Muscle layer of colon (tissue), 2 donors: ENCODE data around the gene FN3K.

Experiments used
- H3K27ac ChIP-seq: one replicate; pipeline ENCODE4 v1.7.0; 2013; ENCODE audit warnings: low read depth, mild to moderate bottlenecking, low read length, moderate library complexity
- H3K27me3 ChIP-seq, 2 donors: one replicate each; pipeline ENCODE4 v1.7.0; 2013; ENCODE audit warnings: low read length in 2 of 2, mild to moderate bottlenecking in 2 of 2; ENCODE audit not compliant: insufficient read depth in 2 of 2, control insufficient read depth in 1 of 2
- H3K36me3 ChIP-seq: one replicate; pipeline ENCODE4 v1.7.0; 2013; ENCODE audit warnings: mild to moderate bottlenecking, low read length; ENCODE audit not compliant: insufficient read depth
- H3K4me1 ChIP-seq: one replicate; pipeline ENCODE4 v1.7.0; 2013; ENCODE audit warnings: mild to moderate bottlenecking, low read length; ENCODE audit not compliant: insufficient read depth
- H3K4me3 ChIP-seq, 2 donors: one replicate each; pipeline ENCODE4 v1.7.0; 2013; ENCODE audit warnings: low read length in 2 of 2, low read depth in 1 of 2, mild to moderate bottlenecking in 1 of 2, moderate library complexity in 1 of 2
- H3K9ac ChIP-seq: one replicate; pipeline ENCODE4 v1.7.0; 2013; ENCODE audit warnings: low read length
- H3K9me3 ChIP-seq: one replicate; pipeline ENCODE4 v1.7.0; 2013; ENCODE audit warnings: mild to moderate bottlenecking, low read length
- donor health status: abdominal sarcoma.
- donor health status: Adenocarcinoma of cecum.

FN3K gene

GRCh38 chr17:82696259-82696658 lies 39.2 kb upstream of the FN3K start:
- no peak overlapping the region for H3K27ac ChIP-seq
- H3K36me3 ChIP-seq, result no peaks in the 10 kb centered on the region

GRCh38 chr17:82696916-82697807 lies 38.3 kb upstream of the FN3K start:
- Histone ChIP-seq H3K4me3 (peak overlapping the region; percentile 43 to 62), H3K9me3 (no peaks in the 10 kb centered on the region), H3K27ac (no peak overlapping the region), H3K4me1 (peaks cover 11% of the 10 kb centered on the region), H3K27me3 (peaks cover 0 to 6% of the 10 kb centered on the region in 2 donors), H3K9ac (no peak overlapping the region), H3K36me3 (no peaks in the 10 kb centered on the region)

More at GRCh38 chr17:82696259-82696658, 39.2 kb upstream of the FN3K start:
- Histone ChIP-seq H3K4me1 (peaks cover 11% of the 10 kb centered on the region), H3K27me3 (peaks cover 0 to 6% of the 10 kb centered on the region in 2 donors), H3K4me3 (no peak overlapping the region), H3K9ac (no peak overlapping the region), H3K9me3 (no peaks in the 10 kb centered on the region)

GRCh38 chr17:82697808-82698064 lies 37.7 kb upstream of the FN3K start:
- peak overlapping the region; percentile 43 to 62 for H3K4me3 ChIP-seq
- no peak overlapping the region for H3K9ac ChIP-seq
- no peaks in the 10 kb centered on the region for H3K36me3 ChIP-seq
- H3K27ac ChIP-seq, result no peak overlapping the region
- H3K4me1 ChIP-seq, result peaks cover 11% of the 10 kb centered on the region
- no peaks in the 10 kb centered on the region for H3K9me3 ChIP-seq
- H3K27me3 ChIP-seq, result peaks cover 0 to 6% of the 10 kb centered on the region in 2 donors

DNA sequence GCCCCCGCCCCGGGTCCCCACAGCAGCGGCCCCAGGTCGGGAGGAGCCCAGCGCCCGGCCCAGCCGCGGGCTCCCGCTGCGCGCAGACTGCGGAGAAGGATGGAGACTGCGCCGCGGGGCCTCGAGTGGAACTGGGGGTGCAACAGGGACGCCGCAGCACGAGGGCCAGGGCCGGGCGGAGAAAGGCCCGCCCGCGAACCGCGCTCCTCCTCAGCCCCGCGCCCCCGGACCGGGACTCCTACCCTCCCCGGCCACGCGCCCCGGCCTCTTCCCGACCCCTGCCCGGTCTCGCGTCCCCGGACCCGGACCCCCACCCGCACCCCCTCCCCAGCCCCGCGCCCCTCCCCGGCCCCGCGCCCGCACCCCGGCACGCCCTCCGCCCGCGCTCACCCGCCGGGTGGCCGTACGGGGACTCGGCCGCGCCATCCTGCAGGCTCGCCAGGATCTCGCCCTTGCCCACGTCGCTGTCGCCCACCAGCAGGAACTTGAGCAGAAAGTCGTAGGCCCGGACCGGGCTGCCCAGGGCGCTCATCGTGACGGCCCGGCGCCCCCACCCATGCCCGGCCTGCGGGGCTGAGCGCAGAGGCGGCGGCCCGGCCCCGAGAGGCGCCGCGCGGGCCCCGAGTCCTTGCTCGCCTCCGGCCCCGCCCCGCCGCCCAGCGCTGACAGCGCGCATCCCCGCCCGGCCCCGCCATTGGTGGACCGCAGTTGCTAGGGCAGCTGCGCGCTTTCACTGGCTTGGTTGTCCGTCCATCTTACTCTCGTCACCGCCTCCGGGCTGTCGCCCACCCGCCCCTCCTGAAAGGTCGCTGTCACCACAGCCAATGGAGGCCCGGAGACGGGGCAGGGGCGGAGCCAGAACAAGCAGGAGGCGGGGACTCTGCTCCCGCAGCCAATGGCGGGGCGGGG lies 37.1 kb upstream of the FN3K start, which contains the start of gene RAB40B:
TSS of gene RAB40B (minus strand) at position 634 of the 909 bp plus-strand sequence. CDS start at position 532, 102 bp downstream.
- H3K36me3 ChIP-seq, result no peaks in the 10 kb centered on the region
- H3K4me3 ChIP-seq, result peak within 1 kb of the TSS; percentile 70 to 80
- no peak within 1 kb of the TSS for H3K27ac ChIP-seq
- no peak within 1 kb of the TSS for H3K9ac ChIP-seq
- peaks cover 0 to 6% of the 10 kb centered on the region in 2 donors for H3K27me3 ChIP-seq
- no peaks in the 10 kb centered on the region for H3K9me3 ChIP-seq
- H3K4me1 ChIP-seq, result peaks cover 11% of the 10 kb centered on the region

GRCh38 chr17:82698974-82699442 lies 36.4 kb upstream of the FN3K start:
- Histone ChIP-seq H3K36me3 (no peaks in the 10 kb centered on the region), H3K27me3 (peaks cover 0 to 6% of the 10 kb centered on the region in 2 donors), H3K4me3 (peak overlapping the region; percentile 42 to 70), H3K27ac (no peak overlapping the region), H3K9me3 (no peaks in the 10 kb centered on the region), H3K4me1 (peaks cover 11% of the 10 kb centered on the region), H3K9ac (no peak overlapping the region)

DNA sequence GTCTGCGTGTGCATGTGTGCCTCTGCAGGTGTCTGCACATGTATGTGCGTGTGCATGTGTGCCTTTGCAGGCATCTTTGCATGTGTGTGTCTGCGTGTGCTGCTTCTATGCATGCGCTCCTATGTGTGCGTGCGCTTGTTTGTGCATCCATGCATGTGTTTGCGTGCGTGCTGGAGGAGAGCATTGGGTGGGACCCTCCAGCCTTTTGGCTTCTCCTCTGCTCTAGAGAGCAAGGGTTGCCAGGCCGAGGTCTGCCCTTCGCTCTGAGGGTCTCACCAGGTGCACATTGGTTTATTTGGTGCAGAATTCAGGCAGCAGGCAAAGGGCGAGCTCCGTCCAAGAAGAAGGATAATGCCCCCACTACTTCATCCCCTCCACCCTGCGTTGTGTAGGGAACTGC lies 35.9 kb upstream of the FN3K start:
- Histone ChIP-seq H3K9ac (no peak overlapping the region), H3K9me3 (no peaks in the 10 kb centered on the region), H3K4me1 (peaks cover 11% of the 10 kb centered on the region), H3K36me3 (no peaks in the 10 kb centered on the region), H3K4me3 (peak overlapping the region; percentile 42 to 70), H3K27me3 (peaks cover 0 to 6% of the 10 kb centered on the region in 2 donors), H3K27ac (no peak overlapping the region)

GRCh38 chr17:82702231-82702927 lies 33.0 kb upstream of the FN3K start:
- H3K27ac ChIP-seq, result no peak overlapping the region
- H3K9ac ChIP-seq, result no peak overlapping the region

DNA sequence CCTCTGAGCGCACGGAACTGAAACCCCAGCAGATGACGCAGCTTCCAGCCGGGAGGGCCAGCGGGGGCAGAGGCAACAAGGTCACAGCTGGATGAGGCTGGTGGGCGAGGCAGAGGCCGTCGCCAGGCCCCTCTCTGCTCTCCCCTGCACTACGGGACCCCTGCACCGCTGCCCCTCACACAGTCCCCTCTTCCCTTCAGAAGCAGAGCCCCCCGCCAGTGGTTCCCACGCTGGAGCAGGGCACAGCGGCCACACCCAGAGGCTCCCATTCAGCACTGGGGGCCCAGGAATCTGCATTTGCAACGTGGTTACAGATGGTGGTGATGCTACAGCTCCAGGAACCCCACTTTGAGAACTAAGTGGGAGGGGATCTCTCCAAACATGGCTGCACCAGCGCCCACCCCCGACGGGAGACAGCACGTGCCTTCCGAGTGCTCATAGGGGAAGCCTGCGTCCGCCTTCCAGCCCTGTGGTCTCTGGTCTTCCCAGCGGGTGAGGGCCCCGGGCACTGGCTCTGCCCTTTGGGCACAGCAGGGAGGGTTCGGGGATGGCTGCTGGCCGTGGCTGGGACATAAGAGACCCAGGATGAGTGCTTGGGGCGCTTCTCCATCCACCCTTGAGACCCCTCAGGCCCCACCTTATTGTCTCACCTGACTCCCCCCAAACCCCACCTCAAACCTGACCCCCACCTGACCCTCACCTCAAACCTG lies 32.2 kb upstream of the FN3K start:
- Histone ChIP-seq H3K9ac (no peak overlapping the region), H3K36me3 (no peaks in the 10 kb centered on the region), H3K4me3 (no peak overlapping the region), H3K4me1 (peaks cover 4% of the 10 kb centered on the region), H3K9me3 (no peaks in the 10 kb centered on the region), H3K27ac (no peak overlapping the region), H3K27me3 (no peaks in the 10 kb centered on the region)

More at GRCh38 chr17:82702231-82702927, 33.0 kb upstream of the FN3K start:
- Histone ChIP-seq H3K36me3 (no peaks in the 10 kb centered on the region), H3K4me1 (peaks cover 4% of the 10 kb centered on the region), H3K27me3 (peaks cover 0 to 4% of the 10 kb centered on the region in 2 donors), H3K4me3 (no peak overlapping the region), H3K9me3 (no peaks in the 10 kb centered on the region)

- no peak overlapping the region for H3K9ac ChIP-seq
- no peak overlapping the region for H3K27ac ChIP-seq
- no peaks in the 10 kb centered on the region for H3K36me3 ChIP-seq
- no peak overlapping the region for H3K4me3 ChIP-seq
- H3K9me3 ChIP-seq, result no peaks in the 10 kb centered on the region
- peaks cover 4% of the 10 kb centered on the region for H3K4me1 ChIP-seq
- no peaks in the 10 kb centered on the region for H3K27me3 ChIP-seq
Measured at GRCh38 chr17:82703935-82704865, 31.2 kb upstream of the FN3K start.

DNA sequence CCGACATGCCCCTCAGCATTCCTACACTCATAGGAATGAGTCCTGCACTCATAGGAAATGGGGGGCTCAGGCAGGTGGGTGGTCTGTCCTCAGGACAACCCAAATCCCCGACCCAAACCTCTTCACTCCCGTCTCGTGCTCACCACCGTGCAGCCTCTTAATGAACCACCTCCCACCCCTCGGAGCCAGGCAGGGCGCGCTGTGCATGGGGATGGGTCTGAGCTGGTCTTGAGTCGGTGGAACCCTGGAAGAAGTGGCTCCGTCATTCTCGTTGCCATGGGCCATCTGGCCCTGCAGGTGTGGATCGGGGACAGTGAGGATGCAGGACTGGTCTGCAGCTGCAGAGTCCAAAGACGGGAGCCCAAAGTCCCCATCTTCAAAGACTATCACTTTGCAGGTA lies 30.5 kb upstream of the FN3K start:
- Histone ChIP-seq H3K9ac (no peak overlapping the region), H3K27me3 (peaks cover 0 to under 1% of the 10 kb centered on the region in 2 donors), H3K4me1 (no peaks in the 10 kb centered on the region), H3K4me3 (no peak overlapping the region), H3K9me3 (no peaks in the 10 kb centered on the region), H3K27ac (no peak overlapping the region), H3K36me3 (no peaks in the 10 kb centered on the region)
